ENCODE data around the gene MAPKAPK3. TPM values are rescaled to one million over a fixed set of nuclear protein-coding genes. Genes with fewer than 3 reads are reported as not detected.

MAPKAPK3 gene
- polyA plus RNA-seq, 1 donor from 2014 or later, result 4.3 TPM

GRCh38 chr3:50652709-50653108, 35.8 kb downstream of the MAPKAPK3 start:
- Histone ChIP-seq H3K9ac (ENCODE audit: low read length) (no peak overlapping the region), H3K4me2 (ENCODE audit: low read length) (no peak overlapping the region), H3K9me2 (ENCODE audit: insufficient read depth, low read length) (no peaks in the 10 kb centered on the region)

GRCh38 chr3:50653937-50654595, 37.1 kb downstream of the MAPKAPK3 start:
- no peaks in the 10 kb centered on the region for H3K36me3 ChIP-seq (ENCODE audit: insufficient read depth, low read length)
- no peaks in the 10 kb centered on the region for H4K20me1 ChIP-seq (ENCODE audit: insufficient read depth)
- TF ChIP-seq SMC3 (conservative IDR thresholded peaks at IDR 0.05; ENCODE audit: poor library complexity), result no peak
- TF ChIP-seq EZH2 (IDR thresholded peaks at IDR 0.05; ENCODE audit: borderline replicate concordance, insufficient read depth, low read length, poor library complexity, severe bottlenecking), result no peak
- no peak for TF ChIP-seq RAD21 (conservative IDR thresholded peaks at IDR 0.05)
- no peak for TF ChIP-seq POLR2AphosphoS5 (IDR thresholded peaks at IDR 0.05)
- no peak for TF ChIP-seq CTCF (IDR thresholded peaks at IDR 0.05; ENCODE audit: poor library complexity, severe bottlenecking)
- no peak for TF ChIP-seq MXI1 (conservative IDR thresholded peaks at IDR 0.05; ENCODE audit: poor library complexity, severe bottlenecking)
- TF ChIP-seq EP300 (conservative IDR thresholded peaks at IDR 0.05; ENCODE audit: poor library complexity, severe bottlenecking), result no peak
- TF ChIP-seq REST (IDR thresholded peaks at IDR 0.05; ENCODE audit: borderline replicate concordance), result no peak
- TF ChIP-seq TAF1 (IDR thresholded peaks at IDR 0.05; ENCODE audit: low read depth), result no peak
- no peak overlapping the region for H3K4me3 ChIP-seq (ENCODE audit: low read length)
- no peak overlapping the region for H3K4me2 ChIP-seq (ENCODE audit: low read length)
- no peaks in the 10 kb centered on the region for H3K27me3 ChIP-seq (ENCODE audit: insufficient read depth, low read depth, low read length)
- no peaks in the 10 kb centered on the region for H3K79me2 ChIP-seq (replicated peaks; ENCODE audit: insufficient read depth, low read length)
- no peaks in the 10 kb centered on the region for H3F3A ChIP-seq (ENCODE audit: insufficient read depth, low read length, poor library complexity, severe bottlenecking)
- no peak overlapping the region for H3K9ac ChIP-seq (ENCODE audit: low read length)
- H3K9me2 ChIP-seq (ENCODE audit: insufficient read depth, low read length), result no peaks in the 10 kb centered on the region
- no peak overlapping the region for H3K27ac ChIP-seq (ENCODE audit: low read length)
- no peak overlapping the region for H2AFZ ChIP-seq (ENCODE audit: low read depth, low read length)
- H3K9me3 ChIP-seq (ENCODE audit: low read length), result no peaks in the 10 kb centered on the region

More at GRCh38 chr3:50652709-50653108, 35.8 kb downstream of the MAPKAPK3 start:
- TF ChIP-seq POLR2AphosphoS5 (IDR thresholded peaks at IDR 0.05) (no peak), TAF1 (IDR thresholded peaks at IDR 0.05; ENCODE audit: low read depth) (no peak), RAD21 (conservative IDR thresholded peaks at IDR 0.05) (no peak), MXI1 (conservative IDR thresholded peaks at IDR 0.05; ENCODE audit: poor library complexity, severe bottlenecking) (no peak), EP300 (conservative IDR thresholded peaks at IDR 0.05; ENCODE audit: poor library complexity, severe bottlenecking) (no peak), REST (IDR thresholded peaks at IDR 0.05; ENCODE audit: borderline replicate concordance) (no peak)
- Histone ChIP-seq H4K20me1 (ENCODE audit: insufficient read depth) (no peaks in the 10 kb centered on the region), H3K27me3 (ENCODE audit: insufficient read depth, low read depth, low read length) (no peaks in the 10 kb centered on the region), H3K79me2 (replicated peaks; ENCODE audit: insufficient read depth, low read length) (no peaks in the 10 kb centered on the region), H3F3A (ENCODE audit: insufficient read depth, low read length, poor library complexity, severe bottlenecking) (no peaks in the 10 kb centered on the region), H3K36me3 (ENCODE audit: insufficient read depth, low read length) (no peaks in the 10 kb centered on the region), H3K9me3 (ENCODE audit: low read length) (no peaks in the 10 kb centered on the region), H3K4me3 (ENCODE audit: low read length) (no peak overlapping the region), H3K27ac (ENCODE audit: low read length) (no peak overlapping the region), H2AFZ (ENCODE audit: low read depth, low read length) (no peak overlapping the region)
